KG1 (cell line): ENCODE measurements around the gene PLCD4.

Source experiments
- DNase-seq: peaks from one replicate; lab custom pipeline; 2025; lab: John Stamatoyannopoulos, UW

PLCD4 gene

DNA sequence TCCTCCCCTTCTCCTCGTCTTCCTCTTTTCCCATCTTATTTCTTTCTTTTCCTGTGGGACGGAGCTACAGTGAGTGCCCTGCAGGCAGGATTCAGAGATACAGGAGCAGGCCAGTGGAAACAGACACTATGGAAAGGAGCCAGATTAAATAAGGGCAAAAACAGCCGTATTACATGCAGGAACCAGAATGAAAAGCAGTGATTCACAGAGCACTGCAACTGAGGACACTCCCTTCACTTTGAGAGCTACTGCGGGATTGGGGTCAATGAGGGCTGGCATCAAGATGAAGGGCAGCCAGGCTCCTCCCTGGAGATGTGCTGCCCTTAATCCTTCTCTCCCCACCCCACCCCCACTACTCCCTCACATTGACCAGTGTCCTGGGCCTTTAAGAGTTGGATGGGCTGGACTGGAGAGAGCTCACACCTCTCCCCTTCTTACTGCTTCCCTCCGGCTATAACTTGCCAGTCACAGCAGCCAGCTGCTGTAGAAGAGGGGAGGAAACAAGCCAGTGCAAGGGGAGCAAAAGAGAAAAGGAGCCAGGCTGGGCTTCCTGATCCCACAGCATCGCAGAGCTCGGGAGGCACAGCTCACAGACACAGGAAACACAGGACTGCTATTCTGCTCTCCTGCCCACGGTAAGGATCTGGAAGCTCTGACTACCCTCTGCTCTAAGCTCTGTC, at the start of gene PLCD4:
TSS of gene PLCD4 (plus strand) at position 464 of the 680 bp plus-strand sequence. CDS start 7,841 bp downstream, outside the sequence.
- DNase-seq: no peak

DNA sequence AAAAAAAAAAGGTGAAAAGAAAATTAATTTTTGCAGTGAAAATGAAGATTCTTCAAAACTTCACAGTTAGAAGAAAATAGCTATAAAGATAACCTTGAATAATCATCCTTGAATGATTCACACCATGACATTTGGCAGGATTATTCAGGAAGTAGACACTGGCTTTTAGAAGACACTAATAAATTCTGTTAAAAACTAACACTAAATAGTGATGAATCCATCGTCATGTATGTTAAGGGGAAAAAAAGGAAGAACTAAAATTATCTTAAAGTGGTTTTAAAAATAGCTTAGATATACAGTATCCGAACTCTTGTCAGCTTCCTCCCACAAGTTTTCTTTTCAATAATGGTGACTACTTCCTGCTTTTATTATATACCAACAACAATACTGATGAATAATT, 49.8 kb upstream of the PLCD4 start:
- DNase-seq: no peak

DNA sequence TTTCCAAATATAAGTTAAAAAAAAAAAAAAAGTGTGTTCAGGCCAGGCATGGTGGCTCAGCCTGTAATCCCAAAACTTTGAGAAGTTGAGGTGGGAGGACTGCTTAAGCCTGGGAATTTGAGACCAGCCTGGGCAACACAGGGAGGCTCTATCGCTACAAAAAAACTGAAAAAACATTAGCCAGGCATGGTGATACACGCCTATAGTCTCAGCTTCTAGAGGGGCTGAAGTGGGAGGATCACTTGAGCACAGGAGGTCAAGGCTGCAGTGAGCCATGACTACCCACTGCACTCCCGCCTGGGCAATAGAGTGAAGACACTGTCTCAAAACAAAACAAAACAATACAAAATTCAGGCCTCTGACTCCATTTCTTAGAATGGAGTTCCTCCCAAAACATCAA, 48.7 kb upstream of the PLCD4 start:
- no peak for DNase-seq

DNA sequence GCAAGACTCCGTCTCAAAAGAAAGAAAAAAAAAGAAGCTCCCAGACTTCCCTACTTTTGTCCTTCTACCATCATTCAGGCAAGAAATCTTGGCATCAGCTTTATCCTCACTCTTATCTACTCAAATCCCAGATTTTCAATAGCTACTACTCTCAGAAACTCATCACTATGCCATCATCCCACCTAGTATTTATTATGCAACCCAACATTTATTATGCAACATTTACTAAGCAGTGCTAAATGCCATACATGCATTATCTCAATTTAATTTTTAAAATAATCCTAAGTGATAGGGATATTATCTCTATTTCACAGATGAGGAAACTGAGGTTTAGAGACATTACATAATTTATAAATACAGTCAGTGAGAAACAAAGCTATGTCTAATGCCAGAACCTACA, 43.6 kb upstream of the PLCD4 start:
- DNase-seq: no peak

DNA sequence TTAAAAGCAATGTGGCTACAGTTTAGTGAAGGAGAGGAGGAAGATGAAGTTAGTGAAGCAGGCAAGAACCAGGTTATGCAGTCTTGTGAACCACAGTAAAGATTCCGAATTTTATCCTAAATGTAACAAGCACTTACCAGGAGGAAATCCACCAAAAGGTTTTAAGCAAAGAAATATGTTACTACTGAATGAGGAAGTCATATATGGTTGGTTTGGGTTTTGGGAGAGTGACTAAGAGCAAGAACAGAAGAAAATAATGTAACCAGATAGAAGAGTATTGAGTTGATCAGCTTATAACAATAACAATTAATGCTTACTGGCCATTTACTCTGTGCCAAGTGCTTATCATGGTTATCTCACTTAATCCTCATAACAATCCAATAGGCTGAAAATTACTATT, 41.4 kb upstream of the PLCD4 start:
- no peak for DNase-seq

DNA sequence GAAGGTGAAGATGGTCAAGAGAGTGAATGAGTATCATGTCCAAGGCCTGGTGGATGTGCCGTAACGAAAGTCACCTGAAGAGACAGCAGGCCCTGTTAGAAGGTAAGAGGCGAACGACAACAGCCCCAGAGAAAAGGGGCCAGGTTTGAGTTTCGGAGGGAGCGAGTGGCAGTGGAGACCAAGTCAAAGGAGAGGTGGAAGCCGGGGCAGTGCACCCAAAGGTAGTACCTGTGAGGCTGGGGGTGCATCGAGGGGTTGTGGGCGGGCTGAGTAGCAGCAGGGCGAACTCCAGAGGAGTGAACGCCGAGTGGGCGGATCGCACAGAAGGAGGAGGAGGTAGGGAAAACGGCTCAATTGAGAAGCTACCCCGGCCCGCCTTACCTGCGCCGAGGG, 39.9 kb upstream of the PLCD4 start:
- no peak for DNase-seq

DNA sequence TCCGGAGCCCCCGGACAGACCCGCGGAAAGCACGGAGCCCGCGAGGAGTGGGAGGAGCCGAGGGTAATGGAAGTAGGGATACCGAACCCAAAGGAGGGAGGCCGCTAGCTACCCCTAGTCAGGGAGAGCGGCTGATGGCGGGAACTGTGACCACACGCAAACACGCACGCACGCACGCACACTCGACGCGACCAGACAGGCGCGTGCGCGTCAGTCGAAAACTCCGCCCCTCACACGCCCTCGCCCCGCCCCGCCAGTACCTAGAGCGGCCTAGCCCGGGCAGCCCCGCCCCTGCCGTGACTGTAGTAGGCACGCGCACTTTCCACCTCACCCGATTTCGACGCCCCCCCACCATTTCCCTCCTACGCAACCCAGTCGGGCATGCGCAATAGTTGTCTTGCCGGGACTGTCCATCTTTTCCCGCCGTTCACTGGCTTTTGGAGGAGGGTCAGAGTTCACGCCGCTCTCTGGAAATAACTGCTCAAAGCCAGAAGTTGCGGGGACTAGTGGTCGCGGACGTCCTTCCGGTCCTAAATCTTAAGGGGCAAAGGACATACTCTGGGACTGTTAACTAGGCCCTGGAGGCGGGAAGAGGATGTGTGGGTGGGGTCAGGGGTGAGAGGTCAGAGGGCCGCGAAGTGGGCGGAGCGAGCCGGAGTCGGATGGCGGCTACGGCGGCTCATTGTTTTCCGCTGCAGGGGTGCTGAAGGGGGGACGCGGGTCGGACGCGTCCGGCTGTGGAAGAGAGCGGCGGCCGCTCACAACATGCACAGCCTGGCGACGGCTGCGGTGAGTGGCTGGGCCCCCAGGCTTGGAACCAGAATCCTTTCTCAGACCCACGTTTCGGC, 39.3 kb upstream of the PLCD4 start, which contains the start of the genes CNOT9 and USP37:
TSS of gene CNOT9 (plus strand) at position 650 of the 848 bp plus-strand sequence. CDS start at position 766, 116 bp downstream.
TSS of gene USP37 (minus strand) at position 162 of the 848 bp plus-strand sequence. CDS start 9,698 bp downstream, outside the sequence.
- DNase-seq: peak; percentile 99

DNA sequence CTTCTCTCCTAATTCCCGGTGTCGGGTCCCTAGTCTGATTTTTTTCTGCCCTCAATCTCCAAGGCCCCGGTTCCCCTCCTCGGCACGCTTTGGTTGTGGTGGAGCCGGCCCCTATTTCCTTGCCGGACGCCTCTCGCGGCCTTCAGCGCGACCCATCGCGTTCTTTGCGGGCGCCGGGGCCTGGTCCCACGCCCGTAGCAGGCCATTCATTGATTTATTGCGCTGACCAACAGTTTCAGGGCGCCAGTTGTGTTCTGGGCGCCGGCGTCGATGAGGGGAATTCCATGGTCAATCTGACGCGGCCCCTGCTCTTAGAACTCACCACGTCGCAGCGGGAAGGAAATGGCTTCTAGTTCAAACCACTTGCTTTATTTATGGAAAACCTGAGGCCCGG, 38.7 kb upstream of the PLCD4 start:
- peak; percentile 40 for DNase-seq

DNA sequence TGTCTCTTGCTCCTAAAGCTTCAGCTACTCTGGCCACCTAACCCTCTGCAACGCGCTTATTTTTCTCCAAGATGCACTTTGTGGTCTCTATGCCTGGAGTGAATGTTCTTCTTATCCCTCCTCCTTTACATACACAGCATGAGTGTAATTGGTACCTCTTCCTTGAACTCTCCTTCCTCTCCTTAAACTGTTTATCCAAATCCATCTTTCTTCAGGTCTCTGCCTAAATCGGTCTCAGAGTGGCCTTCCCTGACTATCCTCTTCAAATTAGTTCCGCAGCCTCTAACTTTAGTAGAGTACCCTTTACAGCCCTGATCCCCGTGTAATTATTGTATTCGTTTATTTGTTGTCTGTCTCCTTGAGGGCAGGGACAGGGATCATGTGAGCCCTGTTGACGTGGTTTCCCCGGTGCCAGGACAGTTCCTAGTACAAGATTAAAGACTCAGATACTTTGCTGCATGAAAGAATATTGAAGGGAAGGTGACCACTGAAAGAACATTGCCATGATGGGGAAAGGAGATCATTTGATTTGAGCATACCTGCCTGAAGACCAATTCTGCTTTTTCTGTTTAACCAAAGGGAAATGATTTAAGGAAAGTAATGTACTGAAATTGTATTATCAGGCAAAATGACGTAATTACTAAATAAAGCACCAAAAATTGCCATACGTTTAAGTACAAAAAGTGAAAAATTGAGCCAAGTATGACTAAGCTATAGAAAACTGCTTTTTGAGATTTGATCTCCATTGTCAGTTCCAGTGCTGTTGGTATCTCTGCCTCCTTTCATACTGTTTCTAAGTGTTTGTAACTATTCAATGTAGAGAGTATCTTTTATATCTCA, 37.8 kb upstream of the PLCD4 start:
- no peak for DNase-seq

DNA sequence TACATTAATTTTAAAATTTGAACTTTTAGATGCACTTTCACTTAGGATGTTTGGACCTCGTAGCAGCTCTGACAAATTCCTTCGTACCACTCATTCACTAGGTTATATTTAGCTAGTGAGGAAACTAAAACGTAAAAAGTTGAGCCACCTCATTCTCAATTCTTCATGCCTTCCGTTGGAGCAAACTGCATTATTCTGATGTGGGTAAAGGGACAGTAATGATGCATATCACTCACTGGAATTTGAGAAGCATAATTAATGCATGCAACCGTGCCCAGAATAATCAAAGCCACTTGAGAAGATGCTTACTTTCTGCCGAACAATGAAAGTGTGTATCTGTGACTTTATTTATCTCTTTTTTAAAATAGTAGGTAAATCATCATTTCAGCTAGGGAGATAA, 36.8 kb upstream of the PLCD4 start:
- no peak for DNase-seq

DNA sequence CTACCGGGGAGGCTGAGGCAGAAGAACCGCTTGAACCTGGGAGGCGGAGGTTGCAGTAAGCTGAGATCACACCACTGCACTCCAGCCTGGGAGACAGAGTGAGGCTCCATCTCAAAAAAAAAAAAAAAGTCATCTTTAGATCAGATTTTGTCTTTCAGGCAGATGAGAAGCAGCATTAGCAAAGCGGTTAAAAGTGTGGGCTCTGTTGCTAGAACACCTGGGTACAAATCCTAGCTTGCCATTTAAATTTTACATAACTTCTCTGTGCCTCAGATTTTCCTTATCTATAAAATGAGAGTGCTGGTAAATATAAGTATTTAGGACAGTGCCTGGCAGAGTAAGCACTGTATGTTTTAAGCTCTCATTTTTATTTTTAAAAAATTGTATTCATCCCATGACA, 30.8 kb upstream of the PLCD4 start:
- DNase-seq: no peak

DNA sequence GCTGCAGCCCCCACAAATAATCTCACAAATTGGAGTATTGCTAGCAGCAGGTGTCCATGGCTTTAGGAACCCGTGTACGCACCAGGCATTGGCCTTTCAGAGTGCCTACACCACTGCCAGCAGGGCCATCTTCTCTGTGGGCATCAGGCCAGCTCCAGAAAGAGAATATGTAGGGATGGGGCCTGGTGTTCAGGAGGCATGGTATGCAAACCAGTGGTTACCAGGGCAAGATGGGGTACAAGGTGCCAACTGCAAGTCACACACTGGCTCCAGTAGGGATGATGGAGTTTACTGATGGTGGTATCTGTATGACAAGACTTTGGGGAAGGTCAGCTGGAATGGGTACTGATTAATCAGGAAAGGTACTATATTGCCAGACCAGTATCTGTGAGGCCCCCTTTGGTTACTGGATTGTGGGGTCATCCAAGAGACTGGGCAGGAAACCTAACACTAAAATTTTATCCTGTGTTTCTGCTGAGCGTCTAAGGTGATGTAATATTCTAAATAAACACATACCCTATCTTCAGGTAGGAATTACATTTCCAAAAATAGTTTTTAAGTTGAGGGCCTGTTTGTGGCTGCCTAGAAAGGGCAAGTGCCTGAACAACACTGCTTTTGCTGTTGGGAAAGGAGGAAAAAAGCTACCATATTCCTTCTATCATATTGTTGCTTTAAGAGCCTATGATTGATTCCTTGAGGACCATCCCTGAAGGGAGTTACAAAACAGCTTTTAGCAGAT, 30.0 kb upstream of the PLCD4 start:
- no peak for DNase-seq

DNA sequence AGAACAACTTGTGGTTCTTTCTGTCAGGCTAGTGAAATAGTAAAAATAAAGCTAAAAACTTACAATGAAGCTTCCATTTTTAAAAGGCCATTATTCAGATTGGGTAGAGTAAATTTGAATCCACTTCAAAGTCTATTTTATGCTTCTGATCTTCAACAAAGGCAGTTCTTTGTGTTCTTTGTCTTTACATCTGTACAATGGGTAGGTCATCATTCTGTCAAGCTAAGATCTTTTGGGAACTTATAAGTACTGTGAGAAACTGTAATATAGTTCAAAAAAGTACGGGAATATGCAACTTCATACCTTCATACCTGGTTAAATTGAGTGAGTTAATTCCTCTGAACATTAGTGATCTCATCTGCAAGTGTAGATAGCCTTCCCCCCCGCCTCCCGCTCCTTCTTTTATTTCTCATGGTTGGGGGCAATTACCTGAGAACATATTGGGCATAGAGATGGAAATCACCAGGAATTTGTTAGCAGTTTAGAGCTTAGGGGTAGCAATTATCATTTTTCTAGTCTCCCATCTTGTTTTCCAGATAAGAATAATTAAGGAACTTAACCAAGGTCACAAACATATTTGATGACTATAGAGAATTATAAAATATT, 29.3 kb upstream of the PLCD4 start:
- no peak for DNase-seq

DNA sequence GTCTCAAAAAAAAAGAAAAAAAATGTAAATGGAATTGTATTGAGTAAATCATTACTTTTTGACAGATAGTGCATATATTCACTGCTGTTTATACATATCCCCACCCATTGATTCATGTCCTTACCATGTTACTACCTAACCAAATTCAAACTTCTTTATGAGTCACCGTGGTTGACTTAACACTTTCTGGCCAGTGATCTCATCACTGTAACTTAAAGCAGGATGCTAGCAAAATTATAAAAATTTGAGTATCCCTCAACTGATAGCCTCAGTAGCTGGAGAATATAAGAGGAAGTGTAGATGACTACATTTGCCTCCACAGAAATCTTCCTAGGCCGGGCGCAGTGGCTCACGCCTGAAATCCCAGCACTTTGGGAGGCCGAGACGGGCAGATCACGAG, 25.6 kb upstream of the PLCD4 start:
- no peak for DNase-seq

DNA sequence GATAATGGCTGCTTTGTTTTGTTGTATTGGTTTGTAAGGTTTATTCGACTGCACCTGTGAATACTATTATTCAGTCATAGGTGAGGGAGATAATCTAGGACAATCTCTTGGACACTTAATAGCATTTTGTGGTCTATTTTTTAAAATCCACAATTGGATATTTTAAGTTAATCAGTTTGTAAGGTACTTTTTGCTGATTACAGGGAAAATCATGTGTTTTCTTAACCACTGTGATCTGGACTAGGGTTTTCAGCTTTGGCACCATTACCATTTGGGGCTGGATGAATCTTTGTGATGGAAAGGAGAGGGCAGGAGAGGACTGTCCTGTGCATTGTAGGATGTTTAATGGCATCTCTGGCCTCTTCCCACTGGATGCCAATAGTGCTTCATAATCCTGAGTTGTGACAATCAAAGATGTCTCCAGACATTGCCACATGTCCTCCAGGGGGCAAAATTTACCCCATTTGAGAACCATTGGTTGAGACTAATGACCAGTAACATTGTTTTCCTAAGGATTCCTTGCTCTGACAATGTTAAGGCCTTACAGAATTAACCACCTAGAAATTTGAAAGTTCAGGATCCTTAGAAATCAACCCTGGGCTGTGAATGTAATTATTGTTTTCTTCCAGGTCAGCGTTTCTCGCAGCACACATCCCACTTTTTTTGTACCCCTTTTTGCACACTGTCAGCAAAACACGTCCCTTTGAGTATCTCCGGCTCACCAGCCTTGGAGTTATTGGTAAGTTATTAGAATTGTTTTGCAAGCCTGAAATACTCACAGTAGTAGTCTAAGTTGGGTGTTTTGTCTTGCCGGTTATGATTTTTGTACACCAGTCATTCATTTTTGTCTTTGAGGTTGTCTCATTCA, 23.5 kb upstream of the PLCD4 start:
- DNase-seq: no peak

DNA sequence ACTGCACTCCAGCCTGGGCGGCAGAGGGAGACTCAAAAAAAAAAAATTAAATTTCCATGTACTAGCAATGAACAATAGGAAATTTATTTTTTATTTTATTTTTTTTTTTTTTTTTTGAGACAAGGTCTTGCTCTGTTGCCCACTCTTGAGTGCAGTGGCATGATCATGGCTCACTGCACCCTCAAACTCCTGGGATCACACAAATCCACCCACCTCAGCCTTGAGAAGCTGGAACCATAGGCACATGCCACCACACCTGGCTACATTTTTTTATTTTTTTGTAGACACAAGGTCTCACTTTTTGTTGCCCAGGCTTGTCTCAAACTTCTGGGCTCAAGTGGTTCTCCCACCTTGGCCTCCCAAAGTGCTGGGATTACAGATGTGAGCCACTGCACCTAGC, 22.2 kb upstream of the PLCD4 start:
- DNase-seq: no peak

DNA sequence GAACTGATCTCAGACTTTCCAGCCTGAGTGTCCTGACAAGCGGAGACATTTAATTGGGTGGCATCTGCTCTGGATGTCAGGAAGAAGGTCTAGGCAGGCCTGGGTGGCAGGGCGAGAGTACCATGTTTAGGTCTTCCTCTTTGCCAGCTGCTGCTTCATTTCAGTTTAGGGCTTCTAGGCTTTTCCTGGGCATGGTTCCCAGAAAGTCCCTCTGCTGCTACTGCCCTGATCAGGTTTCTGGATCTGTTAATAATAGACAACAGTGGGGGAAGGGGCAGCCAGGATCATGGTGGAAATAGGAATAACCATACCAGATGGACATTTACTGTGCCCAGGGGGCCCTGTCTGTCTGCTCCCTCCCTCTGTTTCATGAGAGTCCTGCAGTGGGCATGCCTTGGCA, 2.3 kb upstream of the PLCD4 start:
- DNase-seq: no peak

DNA sequence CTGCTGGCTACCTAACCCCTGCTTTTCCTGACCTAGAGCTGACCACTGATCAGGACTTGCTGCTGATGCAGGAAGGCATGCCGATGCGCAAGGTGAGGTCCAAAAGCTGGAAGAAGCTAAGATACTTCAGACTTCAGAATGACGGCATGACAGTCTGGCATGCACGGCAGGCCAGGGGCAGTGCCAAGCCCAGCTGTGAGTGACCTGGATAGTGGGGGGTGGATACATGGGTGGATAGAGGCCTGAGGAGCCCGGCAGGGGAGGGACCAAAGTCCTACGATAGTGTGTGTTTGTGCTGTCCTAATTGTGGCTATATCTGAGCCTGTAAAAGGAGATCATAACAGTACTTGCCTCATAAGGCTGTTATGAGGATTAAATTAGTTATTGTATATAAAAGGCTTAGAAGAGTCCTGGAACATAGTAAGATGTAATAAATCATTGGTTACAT, 8.2 kb downstream of the PLCD4 start:
- no peak for DNase-seq

DNA sequence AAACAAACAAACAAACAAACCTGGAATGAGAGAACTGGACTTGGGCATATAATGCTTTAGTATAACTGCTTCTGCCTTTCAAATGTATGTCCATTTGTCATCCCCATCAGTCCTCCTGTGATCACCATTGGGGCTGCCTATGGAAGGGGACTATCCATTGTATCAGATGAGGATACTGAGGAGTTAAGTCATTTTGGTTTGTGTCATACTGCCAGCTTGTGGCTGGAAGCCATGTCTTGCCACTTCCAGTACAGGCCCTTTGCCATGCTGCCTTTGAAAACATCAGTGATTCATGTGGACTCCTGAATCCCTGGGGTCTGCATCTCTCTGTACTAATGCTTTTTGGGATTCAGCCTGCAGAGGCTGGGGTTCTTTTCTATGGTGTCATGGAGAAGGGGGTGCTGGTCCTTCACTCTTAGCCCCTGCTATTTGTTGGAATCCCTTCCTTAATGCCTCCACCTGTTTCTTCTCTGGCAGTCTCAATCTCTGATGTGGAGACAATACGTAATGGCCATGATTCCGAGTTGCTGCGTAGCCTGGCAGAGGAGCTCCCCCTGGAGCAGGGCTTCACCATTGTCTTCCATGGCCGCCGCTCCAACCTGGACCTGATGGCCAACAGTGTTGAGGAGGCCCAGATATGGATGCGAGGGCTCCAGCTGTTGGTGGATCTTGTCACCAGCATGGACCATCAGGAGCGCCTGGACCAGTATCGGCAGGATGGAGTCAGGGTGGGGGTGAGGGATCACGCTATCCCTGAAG, 10.6 kb downstream of the PLCD4 start:
- DNase-seq: no peak
